ENCODE measurements around the gene MMP17.
A peak's percentile ranks its signal among the peaks of the same experiment; 100 is the strongest.
"Not testable (repeated sequence)": the region's sequence is repeated elsewhere in the genome, so short reads cannot be mapped to it uniquely, and the experiment has no call there.

MMP17 gene

DNA sequence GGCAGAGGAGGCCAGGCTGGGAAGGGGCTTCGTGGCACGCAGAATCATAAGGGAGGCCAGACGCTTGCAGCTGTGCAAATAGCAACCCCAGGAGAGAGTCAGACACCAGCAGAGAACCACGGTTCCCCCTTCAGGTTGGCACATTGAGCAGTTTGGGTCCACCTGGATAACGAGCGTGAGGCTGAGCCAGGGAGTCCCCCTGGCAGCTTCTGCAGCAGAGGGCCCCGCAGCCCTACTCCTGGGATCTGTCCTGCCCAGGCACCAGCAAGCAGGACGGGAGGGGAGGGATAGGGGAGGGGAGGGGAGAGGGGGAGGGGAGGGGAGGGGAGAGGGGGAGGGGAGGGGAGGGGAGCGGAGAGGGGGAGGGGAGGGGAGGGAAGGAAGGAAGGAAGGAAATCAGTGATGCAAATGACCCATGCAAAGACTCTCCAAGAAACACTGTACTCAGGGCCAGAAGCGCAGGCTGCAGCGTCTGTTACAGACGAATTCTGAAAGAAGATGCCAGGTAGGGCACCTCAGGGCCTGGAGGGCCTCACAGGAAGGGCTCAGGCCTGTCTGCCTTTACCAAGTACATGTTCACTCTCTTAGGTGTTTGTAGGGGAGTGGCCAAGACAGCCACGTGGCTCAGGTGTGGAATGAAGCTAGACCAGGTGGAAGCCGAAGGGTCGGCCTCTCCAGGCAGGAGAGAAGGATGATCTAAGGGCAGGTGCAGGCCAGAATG lies 32.3 kb upstream of the MMP17 start:
- Mint-ChIP-seq H3K36me3 (peaks cover 13% of the 10 kb centered on the region), H3K4me1 (no peaks in the 10 kb centered on the region), H3K4me3 (no peak overlapping the region), H3K27me3 (no peaks in the 10 kb centered on the region), H3K9me3 (no peaks in the 10 kb centered on the region), H3K27ac (no peak overlapping the region)

DNA sequence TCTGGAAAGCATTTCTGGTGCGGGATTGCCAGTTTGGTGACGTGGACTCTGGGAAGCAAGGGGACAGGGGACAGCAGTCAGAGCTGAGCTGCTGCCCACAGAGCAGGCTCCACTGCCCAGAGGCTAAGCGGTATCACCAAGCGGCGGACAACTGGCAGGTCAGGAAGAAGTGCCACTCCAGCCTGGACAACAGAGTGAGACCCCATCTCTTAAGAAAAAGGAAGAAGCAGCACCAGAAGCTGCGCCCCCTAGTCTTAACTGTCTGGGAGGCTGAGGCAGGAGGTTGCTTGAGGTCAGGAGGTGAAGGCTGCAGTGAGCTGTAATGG lies 31.8 kb upstream of the MMP17 start:
- no peak overlapping the region for H3K27ac Mint-ChIP-seq
- H3K9me3 Mint-ChIP-seq = no peaks in the 10 kb centered on the region
- peaks cover 15% of the 10 kb centered on the region for H3K36me3 Mint-ChIP-seq
- H3K27me3 Mint-ChIP-seq = no peaks in the 10 kb centered on the region
- no peak overlapping the region for H3K4me3 Mint-ChIP-seq
- no peaks in the 10 kb centered on the region for H3K4me1 Mint-ChIP-seq

DNA sequence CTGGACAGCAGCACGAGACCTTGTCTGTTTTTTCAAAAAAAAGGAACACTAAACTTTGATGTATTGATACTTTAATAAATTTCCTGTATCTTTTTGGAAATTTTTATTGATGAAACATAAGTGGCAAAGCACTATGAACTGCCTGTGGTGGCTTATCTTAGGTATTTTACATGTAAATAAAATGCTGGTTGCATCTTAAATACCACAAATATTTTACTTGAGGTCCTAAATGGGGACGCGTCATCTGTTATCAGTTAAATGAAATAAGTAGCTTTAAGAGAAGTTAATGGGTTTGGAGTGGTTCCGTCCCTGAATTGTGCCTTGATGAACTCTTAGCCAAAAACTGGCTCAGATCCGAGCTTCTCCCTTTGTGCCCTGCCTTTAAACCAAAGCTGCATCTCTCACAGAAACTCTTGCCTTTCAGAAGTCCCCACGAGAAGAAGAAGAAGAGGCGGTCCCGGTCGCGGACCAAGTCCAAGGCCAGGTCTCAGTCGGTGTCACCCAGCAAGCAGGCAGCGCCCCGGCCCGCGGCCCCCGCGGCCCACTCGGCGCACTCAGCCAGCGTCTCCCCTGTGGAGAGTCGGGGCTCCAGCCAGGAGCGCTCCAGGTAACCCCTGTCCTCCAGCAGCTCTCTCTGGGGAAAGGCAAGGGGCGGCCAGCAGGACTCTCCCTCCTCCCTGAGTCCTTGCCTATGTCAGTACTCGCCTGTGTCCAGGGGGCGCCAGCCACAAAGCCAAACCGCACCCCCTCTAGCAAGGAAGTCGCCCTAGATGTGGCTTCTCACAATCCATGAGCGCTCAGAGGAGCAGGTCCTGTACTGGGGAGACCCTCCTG lies 31.2 kb upstream of the MMP17 start:
- H3K4me3 Mint-ChIP-seq = no peak overlapping the region
- H3K27me3 Mint-ChIP-seq = no peaks in the 10 kb centered on the region
- no peaks in the 10 kb centered on the region for H3K4me1 Mint-ChIP-seq
- H3K36me3 Mint-ChIP-seq = peaks cover 15% of the 10 kb centered on the region
- no peak overlapping the region for H3K27ac Mint-ChIP-seq
- no peaks in the 10 kb centered on the region for H3K9me3 Mint-ChIP-seq

DNA sequence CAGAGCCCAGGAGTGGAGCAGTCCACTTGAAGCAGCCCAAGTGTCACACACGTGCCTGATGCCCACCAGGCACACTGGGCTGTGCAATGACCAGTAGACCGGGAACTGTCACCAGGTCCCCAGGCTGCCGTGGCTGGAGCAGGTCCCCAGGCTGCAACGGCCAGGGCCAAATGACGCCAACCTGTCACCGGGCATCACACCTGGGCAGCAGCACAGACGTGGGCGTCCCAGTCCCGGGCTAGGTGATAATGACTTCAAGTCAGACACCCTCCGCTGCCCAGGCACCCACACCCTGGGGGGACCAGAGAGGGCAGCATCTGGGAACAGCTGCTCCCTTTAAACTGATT lies 30.6 kb upstream of the MMP17 start:
- H3K4me1 Mint-ChIP-seq = no peaks in the 10 kb centered on the region

DNA sequence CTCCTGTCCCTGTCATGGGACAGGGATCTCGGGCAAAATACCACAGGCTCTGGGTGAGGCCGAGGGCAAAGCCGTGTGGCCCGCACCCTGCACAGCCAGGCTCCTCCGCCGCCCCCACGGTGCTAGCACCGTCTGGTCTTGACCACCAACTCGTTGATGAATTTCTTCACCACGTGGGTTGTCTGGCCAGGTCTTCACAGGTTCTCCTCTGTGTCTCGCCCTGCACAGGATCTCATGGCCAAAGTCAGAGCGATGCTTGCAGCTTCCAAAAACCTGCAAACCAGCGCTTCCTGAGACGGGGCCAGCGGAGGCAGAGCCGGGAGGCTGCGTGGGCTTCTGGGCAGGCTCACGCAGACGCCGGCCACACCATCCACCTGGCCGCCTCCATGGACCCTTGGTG lies 29.0 kb upstream of the MMP17 start:
- Mint-ChIP-seq H3K27ac (no peak overlapping the region), H3K4me1 (no peaks in the 10 kb centered on the region), H3K27me3 (no peaks in the 10 kb centered on the region), H3K36me3 (peaks cover 11% of the 10 kb centered on the region), H3K4me3 (no peak overlapping the region), H3K9me3 (no peaks in the 10 kb centered on the region)

More for the DNA sequence above, 30.6 kb upstream of the MMP17 start:
- Mint-ChIP-seq H3K27ac (no peak overlapping the region), H3K4me3 (no peak overlapping the region), H3K27me3 (no peaks in the 10 kb centered on the region), H3K9me3 (no peaks in the 10 kb centered on the region), H3K36me3 (peaks cover 15% of the 10 kb centered on the region)

DNA sequence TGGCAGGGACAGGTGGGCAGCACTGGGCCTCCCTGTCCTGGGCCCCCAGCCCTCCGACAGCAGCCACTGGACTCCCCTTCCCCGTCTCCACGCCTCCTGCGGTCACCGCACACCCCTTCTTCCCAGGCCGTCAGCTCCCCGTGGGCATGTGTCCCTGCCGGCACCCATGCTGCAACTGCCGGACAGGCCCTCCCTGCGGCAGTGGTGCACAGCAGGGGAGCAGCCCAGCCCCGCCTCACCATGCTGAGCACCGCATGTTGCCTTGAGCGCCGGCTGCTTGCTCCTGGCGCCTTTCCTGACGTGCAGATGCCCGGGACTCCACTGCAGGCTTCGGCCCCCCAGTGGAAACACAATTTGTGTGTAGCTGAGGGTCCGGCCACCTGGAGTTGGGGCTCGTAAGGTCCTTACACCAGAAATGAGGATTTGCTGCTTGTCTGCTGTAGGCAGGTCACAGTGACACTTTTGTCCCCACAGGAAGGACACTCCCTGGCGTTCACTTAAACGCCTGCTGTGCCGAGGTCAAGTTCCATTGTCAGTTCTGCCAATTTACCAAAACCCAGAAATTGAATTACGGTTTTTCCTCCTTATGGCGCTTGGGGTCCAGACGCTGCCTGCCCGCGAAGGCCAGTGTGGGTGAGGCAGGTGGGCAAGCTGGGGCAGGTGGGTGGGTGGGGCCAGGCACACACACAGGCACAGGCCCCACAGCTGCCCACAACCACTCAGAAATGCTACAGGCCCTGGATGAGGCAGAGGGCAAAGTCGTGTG lies 28.2 kb upstream of the MMP17 start:
- peaks cover 11% of the 10 kb centered on the region for H3K36me3 Mint-ChIP-seq
- H3K27ac Mint-ChIP-seq = no peak overlapping the region
- no peaks in the 10 kb centered on the region for H3K4me1 Mint-ChIP-seq
- no peaks in the 10 kb centered on the region for H3K9me3 Mint-ChIP-seq
- H3K4me3 Mint-ChIP-seq = no peak overlapping the region
- H3K27me3 Mint-ChIP-seq = no peaks in the 10 kb centered on the region

GRCh38 chr12:131800594-131801135 lies 27.5 kb upstream of the MMP17 start:
- H3K36me3 Mint-ChIP-seq = peaks cover 11% of the 10 kb centered on the region
- no peak overlapping the region for H3K4me3 Mint-ChIP-seq
- H3K4me1 Mint-ChIP-seq = no peaks in the 10 kb centered on the region
- H3K9me3 Mint-ChIP-seq = no peaks in the 10 kb centered on the region
- H3K27me3 Mint-ChIP-seq = no peaks in the 10 kb centered on the region
- H3K27ac Mint-ChIP-seq = no peak overlapping the region

- no peaks in the 10 kb centered on the region for H3K4me1 Mint-ChIP-seq
- H3K27me3 Mint-ChIP-seq = no peaks in the 10 kb centered on the region
- H3K27ac Mint-ChIP-seq = no peak overlapping the region
- H3K4me3 Mint-ChIP-seq = no peak overlapping the region
- peaks cover 11% of the 10 kb centered on the region for H3K36me3 Mint-ChIP-seq
- H3K9me3 Mint-ChIP-seq = no peaks in the 10 kb centered on the region
Measured at GRCh38 chr12:131801254-131801866, 26.8 kb upstream of the MMP17 start.

- Mint-ChIP-seq H3K27me3 (no peaks in the 10 kb centered on the region), H3K27ac (peak overlapping the region; percentile 31), H3K4me3 (no peak overlapping the region), H3K36me3 (peaks cover 6% of the 10 kb centered on the region), H3K4me1 (no peaks in the 10 kb centered on the region), H3K9me3 (no peaks in the 10 kb centered on the region)
Measured at GRCh38 chr12:131803961-131804521, 24.2 kb upstream of the MMP17 start.

GRCh38 chr12:131805421-131805820 lies 22.8 kb upstream of the MMP17 start:
- Mint-ChIP-seq H3K27me3 (no peaks in the 10 kb centered on the region), H3K9me3 (no peaks in the 10 kb centered on the region), H3K36me3 (peaks cover 5% of the 10 kb centered on the region), H3K4me3 (no peak overlapping the region), H3K4me1 (no peaks in the 10 kb centered on the region), H3K27ac (no peak overlapping the region)

- Mint-ChIP-seq H3K4me3 (no peak overlapping the region), H3K27me3 (no peaks in the 10 kb centered on the region), H3K9me3 (no peaks in the 10 kb centered on the region), H3K36me3 (no peaks in the 10 kb centered on the region), H3K27ac (no peak overlapping the region), H3K4me1 (no peaks in the 10 kb centered on the region)
Measured at GRCh38 chr12:131806674-131807073, 21.5 kb upstream of the MMP17 start.

DNA sequence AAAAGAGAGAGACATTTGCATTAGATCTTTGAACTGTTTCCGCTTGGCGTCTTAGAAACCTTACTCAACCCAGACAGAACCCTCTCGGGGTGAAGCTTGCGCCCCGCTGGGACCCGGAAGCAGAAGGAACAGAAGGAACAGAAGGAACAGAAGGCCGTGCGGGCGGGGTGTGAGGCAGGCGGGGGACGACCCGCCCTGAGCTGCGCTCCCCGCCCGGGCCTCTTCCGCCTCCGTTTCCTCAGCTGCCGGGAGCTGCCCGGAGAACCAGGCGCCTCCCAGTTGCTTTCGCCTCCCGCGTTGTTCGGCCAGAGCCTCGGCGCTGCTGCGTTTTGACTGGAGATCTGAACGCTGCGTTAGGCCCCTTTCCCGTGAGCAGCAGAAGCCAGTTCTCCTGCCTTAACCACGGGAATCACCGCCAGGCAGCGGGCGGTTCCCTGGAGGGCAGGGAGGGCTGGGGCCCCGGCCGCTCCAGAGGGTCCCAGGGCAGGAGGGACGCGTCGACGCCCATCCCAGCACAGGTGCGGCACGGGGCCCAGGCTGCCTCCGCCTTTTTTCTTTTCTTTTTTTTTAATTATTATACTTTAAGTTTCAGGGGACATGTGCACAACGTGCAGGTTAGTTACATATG lies 19.3 kb upstream of the MMP17 start:
- Mint-ChIP-seq H3K4me1 (no peaks in the 10 kb centered on the region), H3K27ac (peak overlapping the region; percentile 84), H3K4me3 (peak overlapping the region; percentile 68), H3K27me3 (no peaks in the 10 kb centered on the region), H3K9me3 (no peaks in the 10 kb centered on the region), H3K36me3 (peaks cover 4% of the 10 kb centered on the region)

GRCh38 chr12:131809476-131810254 lies 18.5 kb upstream of the MMP17 start:
- not testable (repeated sequence) for H3K4me1 Mint-ChIP-seq, H3K4me3 Mint-ChIP-seq, H3K36me3 Mint-ChIP-seq, H3K27ac Mint-ChIP-seq, H3K27me3 Mint-ChIP-seq, H3K9me3 Mint-ChIP-seq

- H3K4me3 Mint-ChIP-seq = no peak overlapping the region
- no peak overlapping the region for H3K27ac Mint-ChIP-seq
- peaks cover 4% of the 10 kb centered on the region for H3K36me3 Mint-ChIP-seq
- no peaks in the 10 kb centered on the region for H3K9me3 Mint-ChIP-seq
- no peaks in the 10 kb centered on the region for H3K27me3 Mint-ChIP-seq
- no peaks in the 10 kb centered on the region for H3K4me1 Mint-ChIP-seq
Measured at GRCh38 chr12:131810726-131811125, 17.5 kb upstream of the MMP17 start.
